PC-3 (cell line): ENCODE measurements around the gene MPV17L2. TPM values are rescaled to one million over a fixed set of nuclear protein-coding genes. Genes with fewer than 3 reads are reported as not detected.

ENCODE experiments used
- ATAC-seq: fragments of 200-7000 bp; cut with Tn5 transposase; 2 replicates; pipeline ENCODE4 v1.9.1; 2020; ENCODE audit warnings: mild to moderate bottlenecking, moderate library complexity
- BruUV-seq: library from RNA; stranded (reverse); fragments of 400-500 nt; replicated peaks from 2 replicates; lab custom pipeline; 2021; lab: Mats Ljungman, UMichigan
- CTCF ChIA-PET: fragments of 300-600 bp; sonication (Branson Sonifier 250); formaldehyde crosslinking; loops from one replicate; lab custom pipeline; 2022; ENCODE audit warnings: antibody characterized with exemption; lab: Charles Lee
- POLR2A ChIA-PET: fragments of 300-600 bp; sonication (Branson Sonifier 250); formaldehyde crosslinking; loops from one replicate; lab custom pipeline; 2022; ENCODE audit warnings: antibody characterized with exemption; ENCODE audit not compliant: unreplicated experiment; lab: Charles Lee
- DNase-seq: peaks from one replicate; pipeline ENCODE4 v3.0.0-alpha.2; 2015
- H2AFZ ChIP-seq: fragments of 300-600 bp; sonication (generic); 2 replicates; pipeline ENCODE4 v1.6.0; 2016; ENCODE audit warnings: antibody characterized with exemption, low read length
- H3F3A ChIP-seq: fragments of 300-600 bp; sonication (generic); one replicate; pipeline ENCODE4 v1.6.0; 2017; ENCODE audit warnings: antibody characterized with exemption, low read length, control low read depth, mild to moderate bottlenecking; ENCODE audit not compliant: unreplicated experiment
- H3K27ac ChIP-seq: fragments of 300-600 bp; sonication (generic); 2 replicates; pipeline ENCODE4 v1.5.1; 2016; ENCODE audit warnings: mild to moderate bottlenecking, low read length
- H3K27me3 ChIP-seq: fragments of 300-600 bp; sonication (generic); 2 replicates; pipeline ENCODE4 v1.6.1; 2016; ENCODE audit warnings: low read length, mixed read lengths
- H3K36me3 ChIP-seq: fragments of 300-600 bp; sonication (generic); 2 replicates; pipeline ENCODE4 v1.6.1; 2016; ENCODE audit warnings: low read depth, mixed run types, low read length, mixed read lengths
- H3K4me1 ChIP-seq: fragments of 300-600 bp; sonication (generic); 2 replicates; pipeline ENCODE4 v1.5.1; 2016; ENCODE audit warnings: low read length; ENCODE audit not compliant: insufficient read depth
- H3K4me2 ChIP-seq: fragments of 300-600 bp; sonication (generic); 2 replicates; pipeline ENCODE4 v1.6.0; 2016; ENCODE audit warnings: low read length
- H3K4me3 ChIP-seq: fragments of 300-600 bp; sonication (generic); 2 replicates; pipeline ENCODE4 v1.5.1; 2016; ENCODE audit warnings: mild to moderate bottlenecking, low read length, mixed read lengths
- H3K79me2 ChIP-seq: fragments of 300-600 bp; sonication (generic); 2 replicates; pipeline ENCODE4 v1.6.1; 2017; ENCODE audit warnings: low read length, mixed read lengths
- H3K9ac ChIP-seq: fragments of 300-600 bp; sonication (generic); 2 replicates; pipeline ENCODE4 v1.6.0; 2016; ENCODE audit warnings: mild to moderate bottlenecking, low read length
- H3K9me2 ChIP-seq: fragments of 300-600 bp; sonication (generic); replicated peaks from 2 replicates; pipeline ENCODE4 v1.6.1; 2016; ENCODE audit warnings: mixed run types, low read length, mixed read lengths
- H3K9me3 ChIP-seq: fragments of 300-600 bp; sonication (generic); 2 replicates; pipeline ENCODE4 v1.6.1; 2016; ENCODE audit warnings: low read length, mixed read lengths
- H4K20me1 ChIP-seq: fragments of 300-600 bp; sonication (generic); 2 replicates; pipeline ENCODE4 v1.6.1; 2016; ENCODE audit warnings: low read length, mixed read lengths
- CTCF ChIP-seq: fragments of 300-600 bp; sonication (generic); conservative IDR thresholded peaks from 2 replicates; pipeline ENCODE4 v1.5.1; 2017; ENCODE audit warnings: antibody characterized with exemption, low read depth, mild to moderate bottlenecking, low read length
- EZH2 ChIP-seq: fragments of 300-600 bp; sonication (generic); IDR thresholded peaks from one replicate; pipeline ENCODE4 v1.6.1; 2017; ENCODE audit warnings: antibody characterized with exemption, mild to moderate bottlenecking, low read length; ENCODE audit not compliant: unreplicated experiment
- EZH2phosphoT487 ChIP-seq: fragments of 300-600 bp; sonication (generic); IDR thresholded peaks from 2 replicates; pipeline ENCODE4 v1.6.1; 2018; ENCODE audit warnings: mild to moderate bottlenecking, antibody characterized with exemption, low read length, borderline replicate concordance
- intact Hi-C: fragments of 100-400 bp; cut with micrococcal nuclease; formaldehyde crosslinking; loops from 2 replicates; pipeline ENCODE4 v1.9.0; 2023
- total RNA-seq: library from RNA; depleted of rRNA; stranded (reverse); fragments of >200 nt; gene quantifications from 2 replicates; pipeline ENCODE4 v1.2.3, GENCODE V29; 2014

Gene MPV17L2
- total RNA-seq, 1 experiment from 2014 or later, result 34.2 TPM

- Histone ChIP-seq H4K20me1 (no peaks in the 10 kb centered on the region), H3F3A (no peaks in the 10 kb centered on the region), H3K4me1 (peaks cover 7% of the 10 kb centered on the region), H2AFZ (no peak overlapping the region), H3K79me2 (no peaks in the 10 kb centered on the region), H3K27me3 (no peaks in the 10 kb centered on the region), H3K9ac (no peak overlapping the region), H3K27ac (no peak overlapping the region), H3K36me3 (no peaks in the 10 kb centered on the region), H3K4me2 (no peak overlapping the region), H3K4me3 (no peak overlapping the region), H3K9me3 (no peaks in the 10 kb centered on the region), H3K9me2 (no peaks in the 10 kb centered on the region)
- ATAC-seq, result no peak
- POLR2A ChIA-PET, result no interaction called here
- CTCF ChIA-PET, result no interaction called here
- TF ChIP-seq CTCF, result no peak
- TF ChIP-seq EZH2, result no peak
- no peak for TF ChIP-seq EZH2phosphoT487
- DNase-seq, result no peak
- intact Hi-C loops, result no loop called here
- BruUV-seq, result no TSS peak
These were observed 45.6 kb upstream of the MPV17L2 start for GRCh38 chr19:18147396-18147795.

DNA sequence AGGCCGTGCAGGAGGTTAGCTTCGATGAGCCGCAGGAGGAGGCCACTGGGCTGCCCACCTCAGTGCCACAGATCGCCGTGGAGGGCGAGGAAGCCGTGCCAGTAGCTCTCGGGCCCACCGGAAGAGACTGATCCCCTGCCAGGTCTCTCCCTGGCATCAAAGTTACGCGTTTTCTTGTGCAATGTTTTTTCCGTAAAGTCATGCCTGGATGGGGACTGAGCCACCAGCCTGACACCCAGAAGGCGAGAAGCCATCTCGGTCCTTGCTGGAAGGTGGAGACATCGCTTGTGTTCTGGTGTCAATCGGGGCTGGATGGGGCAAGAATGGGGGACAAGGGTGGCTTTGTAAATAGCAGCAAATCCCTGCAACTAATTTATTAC, 43.4 kb upstream of the MPV17L2 start:
- ChIA-PET POLR2A (no interaction called here), CTCF (no interaction called here)
- Histone ChIP-seq H3K4me3 (no peak overlapping the region), H3K27me3 (no peaks in the 10 kb centered on the region), H3K79me2 (peaks cover 14% of the 10 kb centered on the region), H2AFZ (no peak overlapping the region), H3K9me2 (no peaks in the 10 kb centered on the region), H3K36me3 (no peaks in the 10 kb centered on the region), H4K20me1 (no peaks in the 10 kb centered on the region), H3K4me2 (no peak overlapping the region), H3K9ac (no peak overlapping the region), H3K9me3 (no peaks in the 10 kb centered on the region), H3K4me1 (peaks cover 12% of the 10 kb centered on the region), H3K27ac (no peak overlapping the region), H3F3A (no peaks in the 10 kb centered on the region)
- BruUV-seq, result no TSS peak
- DNase-seq (no peak), ATAC-seq (no peak)
- no peak for TF ChIP-seq EZH2
- TF ChIP-seq EZH2phosphoT487, result no peak
- TF ChIP-seq CTCF, result no peak
- intact Hi-C loops, result no loop called here

DNA sequence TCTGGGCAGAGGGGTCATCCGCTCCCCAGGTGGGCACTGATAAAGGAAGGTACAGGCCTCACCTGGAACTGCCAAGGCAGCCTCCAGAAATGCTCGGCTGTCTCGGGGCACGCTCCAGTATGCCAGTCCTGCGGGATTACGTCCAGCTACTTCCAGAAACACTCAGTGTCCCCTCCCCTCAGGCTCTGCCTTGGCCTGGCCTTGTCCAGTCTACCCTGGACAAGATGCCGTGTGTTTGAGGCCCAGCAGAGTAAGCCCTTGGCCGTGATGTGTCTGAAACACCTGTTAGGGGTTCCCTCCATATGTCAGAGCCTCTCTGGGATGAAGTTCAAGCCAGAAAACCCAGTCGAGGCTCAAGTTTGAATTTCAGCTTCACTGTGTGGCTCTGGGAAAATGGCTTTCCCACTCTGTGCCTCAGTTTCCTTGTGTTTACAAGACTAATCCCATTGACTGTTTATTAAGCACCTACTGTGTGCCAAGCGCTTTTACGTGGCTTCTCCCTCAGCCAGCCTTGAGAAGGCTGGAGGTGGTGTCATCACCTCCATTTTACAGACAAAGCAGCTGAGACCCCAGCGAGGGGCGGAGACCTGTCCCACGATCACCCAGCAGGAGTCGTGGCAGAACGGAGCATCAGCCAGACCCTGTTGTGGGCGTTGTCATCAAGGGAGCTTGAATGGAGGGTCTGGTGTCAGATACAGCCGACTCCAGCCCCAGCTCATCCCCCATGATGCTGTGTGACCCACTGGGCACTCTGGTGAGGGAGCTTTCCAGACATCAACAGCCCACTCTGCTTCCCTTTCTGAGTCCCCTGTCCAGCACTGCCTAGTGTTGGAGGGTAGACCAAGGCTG, 42.0 kb upstream of the MPV17L2 start:
- H2AFZ ChIP-seq, result no peak overlapping the region
- no peaks in the 10 kb centered on the region; the same call in 1 of the 2 replicates for H4K20me1 ChIP-seq
- peak overlapping the region; percentile 95 for H3K4me2 ChIP-seq
- H3K4me1 ChIP-seq, result peaks cover 12% of the 10 kb centered on the region
- H3F3A ChIP-seq, result no peaks in the 10 kb centered on the region
- no peak for DNase-seq
- ATAC-seq, result no peak
- no peak for TF ChIP-seq EZH2phosphoT487
- no peak for TF ChIP-seq CTCF
- TF ChIP-seq EZH2, result no peak
- H3K27me3 ChIP-seq, result no peaks in the 10 kb centered on the region
- peak overlapping the region; percentile 80; the same call in 1 of the 2 replicates for H3K4me3 ChIP-seq
- H3K9me3 ChIP-seq, result no peaks in the 10 kb centered on the region
- peaks cover 26% of the 10 kb centered on the region for H3K79me2 ChIP-seq
- no peak overlapping the region for H3K27ac ChIP-seq
- no TSS peak for BruUV-seq
- intact Hi-C loops, result no loop called here
- H3K36me3 ChIP-seq, result no peaks in the 10 kb centered on the region
- ChIA-PET POLR2A (no interaction called here), CTCF (interaction anchor here (0.6 kb wide), 1 partner anchor 9 kb away, joined by 3 read pairs; no protein-coding TSS in a partner anchor)
- no peaks in the 10 kb centered on the region for H3K9me2 ChIP-seq
- H3K9ac ChIP-seq, result peak overlapping the region; percentile 99; the same call in 1 of the 2 replicates
